Naive B cell (primary cell): ENCODE results near the gene CREB3L2. TPM values are rescaled to one million over a fixed set of nuclear protein-coding genes. Genes with fewer than 3 reads are reported as not detected.

Experiments used
- ATAC-seq, 2 donors: fragments of 150-1000 bp; cut with Tn5 transposase; 2 replicates each; pipeline ENCODE4 v1.10.0; 2021; ENCODE audit warnings: low read depth in 2 of 2, mild to moderate bottlenecking in 2 of 2, moderate library complexity in 2 of 2
- DNase-seq: peaks from one replicate; pipeline ENCODE4 v3.0.0; 2022
- H3K27ac Mint-ChIP-seq, 6 donors: one replicate each; pipeline ENCODE4 v1.8.0; 2020 to 2022; ENCODE audit warnings: mild to moderate bottlenecking in 6 of 6, mixed read lengths in 6 of 6, moderate library complexity in 5 of 6, inconsistent platforms in 2 of 6
- H3K27me3 Mint-ChIP-seq, 3 donors: one replicate each; pipeline ENCODE4 v1.8.0; 2021 to 2022; ENCODE audit warnings: mixed read lengths in 3 of 3, mild to moderate bottlenecking in 1 of 3
- H3K36me3 Mint-ChIP-seq, 2 donors: one replicate each; pipeline ENCODE4 v1.8.0; 2020 to 2022; ENCODE audit warnings: mixed read lengths in 2 of 2, inconsistent platforms in 1 of 2, mild to moderate bottlenecking in 1 of 2
- H3K4me1 Mint-ChIP-seq, 3 donors: one replicate each; pipeline ENCODE4 v1.8.0; 2020 to 2022; ENCODE audit warnings: mixed read lengths in 3 of 3, inconsistent platforms in 1 of 3, mild to moderate bottlenecking in 1 of 3, moderate library complexity in 1 of 3
- H3K4me3 Mint-ChIP-seq, 8 donors: one replicate each; pipeline ENCODE4 v1.8.0; 2020 to 2022; ENCODE audit warnings: mild to moderate bottlenecking in 8 of 8, mixed read lengths in 8 of 8, moderate library complexity in 8 of 8, inconsistent platforms in 2 of 8
- H3K9me3 Mint-ChIP-seq, 7 donors: one replicate each; pipeline ENCODE4 v1.8.0; 2020 to 2022; ENCODE audit warnings: mixed read lengths in 7 of 7, mild to moderate bottlenecking in 5 of 7, inconsistent platforms in 2 of 7, moderate library complexity in 1 of 7
- polyA plus RNA-seq, 6 donors: library from polyadenylated mRNA; unstranded; fragments of 300-500 nt; fragmentation: Illumina TruSeq; gene quantifications; one replicate each; pipeline ENCODE4 v1.2.3, GENCODE V29; 2021; ENCODE audit warnings: low read depth in 6 of 6

Gene CREB3L2
- polyA plus RNA-seq, 6 donors from 2014 or later = 8.0 to 26.6 (median 19.5) TPM

DNA sequence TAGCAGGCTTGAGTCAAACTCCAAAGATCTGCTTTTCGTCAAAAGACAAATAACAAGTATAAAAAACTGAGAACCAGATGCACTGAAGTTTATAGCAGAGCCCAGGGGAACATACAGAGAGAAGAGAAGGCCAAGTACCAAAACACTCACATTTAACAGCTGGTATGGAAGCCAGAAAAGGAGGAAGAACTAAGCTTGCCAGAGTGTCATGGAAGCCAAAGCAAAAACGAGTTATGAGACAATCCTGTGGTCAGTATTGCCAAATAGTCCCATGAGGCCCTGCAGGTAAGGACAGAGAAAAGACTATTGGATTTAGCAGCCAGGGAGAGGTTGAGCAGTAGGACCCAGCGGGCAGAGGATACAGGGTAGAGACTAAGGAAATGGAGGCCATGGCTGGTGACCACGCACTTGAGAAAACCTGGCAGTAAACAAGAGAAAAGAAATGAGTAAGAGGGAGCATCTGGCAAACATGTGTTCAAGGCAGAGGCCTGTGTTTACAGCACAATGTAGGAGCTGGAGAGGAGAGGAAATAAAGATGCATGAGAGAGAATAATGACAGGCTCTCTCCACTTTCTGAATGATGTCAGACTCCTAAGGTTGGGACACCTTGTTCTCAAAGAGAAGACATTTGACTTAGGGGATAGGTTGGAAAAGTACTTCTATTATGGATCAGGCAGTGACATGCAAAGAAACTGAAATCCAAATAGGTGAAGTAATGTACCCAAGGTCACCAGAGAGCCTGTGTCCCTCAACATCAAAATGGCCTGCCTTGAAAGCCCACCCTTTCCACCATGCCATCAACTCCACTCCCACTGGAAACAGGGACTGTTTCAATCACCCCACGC lies 9.1 kb downstream of the CREB3L2 start:
- H3K27me3 Mint-ChIP-seq = no peaks in the 10 kb centered on the region
- DNase-seq (no peak), ATAC-seq (no peak)
- H3K36me3 Mint-ChIP-seq = peaks cover 0 to 12% of the 10 kb centered on the region in 2 donors
- H3K27ac Mint-ChIP-seq = peak overlapping the region; percentile 43 to 94 (median 82)
- H3K4me1 Mint-ChIP-seq = peaks cover 35 to 49% (median 44%) of the 10 kb centered on the region in 3 donors
- H3K4me3 Mint-ChIP-seq = peak overlapping the region in 7 of 8 donors; percentile 3 to 64 (median 20)
- H3K9me3 Mint-ChIP-seq = no peaks in the 10 kb centered on the region

DNA sequence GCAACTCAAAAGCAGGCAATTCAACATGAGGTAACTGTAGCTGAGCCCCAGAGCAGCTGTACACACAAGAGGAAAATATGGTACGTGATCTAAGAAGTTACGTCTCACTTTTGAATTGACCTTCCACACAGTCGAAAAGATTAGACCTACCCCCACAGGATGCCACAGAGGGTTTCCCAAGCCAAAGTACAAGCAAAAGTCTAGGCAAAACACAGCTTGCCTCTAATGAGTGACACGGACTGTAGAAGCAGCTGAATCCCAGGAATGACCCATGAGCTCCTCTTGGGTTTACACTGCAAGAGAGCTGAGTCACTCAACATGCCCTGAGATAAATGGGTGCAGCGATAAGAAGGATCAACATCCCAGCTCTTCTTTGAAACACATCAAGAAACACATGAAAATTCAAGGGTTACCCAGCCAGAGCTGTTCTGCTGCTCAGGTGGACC lies 9.8 kb downstream of the CREB3L2 start:
- Mint-ChIP-seq H3K9me3 (no peaks in the 10 kb centered on the region), H3K27me3 (no peaks in the 10 kb centered on the region), H3K27ac (peak overlapping the region; percentile 7 to 94 (median 74)), H3K4me3 (peak overlapping the region in 4 of 8 donors; percentile 18 to 32 (median 20)), H3K4me1 (peaks cover 34 to 46% (median 43%) of the 10 kb centered on the region in 3 donors), H3K36me3 (peaks cover 0 to 11% of the 10 kb centered on the region in 2 donors)
- DNase-seq (no peak), ATAC-seq (no peak)

DNA sequence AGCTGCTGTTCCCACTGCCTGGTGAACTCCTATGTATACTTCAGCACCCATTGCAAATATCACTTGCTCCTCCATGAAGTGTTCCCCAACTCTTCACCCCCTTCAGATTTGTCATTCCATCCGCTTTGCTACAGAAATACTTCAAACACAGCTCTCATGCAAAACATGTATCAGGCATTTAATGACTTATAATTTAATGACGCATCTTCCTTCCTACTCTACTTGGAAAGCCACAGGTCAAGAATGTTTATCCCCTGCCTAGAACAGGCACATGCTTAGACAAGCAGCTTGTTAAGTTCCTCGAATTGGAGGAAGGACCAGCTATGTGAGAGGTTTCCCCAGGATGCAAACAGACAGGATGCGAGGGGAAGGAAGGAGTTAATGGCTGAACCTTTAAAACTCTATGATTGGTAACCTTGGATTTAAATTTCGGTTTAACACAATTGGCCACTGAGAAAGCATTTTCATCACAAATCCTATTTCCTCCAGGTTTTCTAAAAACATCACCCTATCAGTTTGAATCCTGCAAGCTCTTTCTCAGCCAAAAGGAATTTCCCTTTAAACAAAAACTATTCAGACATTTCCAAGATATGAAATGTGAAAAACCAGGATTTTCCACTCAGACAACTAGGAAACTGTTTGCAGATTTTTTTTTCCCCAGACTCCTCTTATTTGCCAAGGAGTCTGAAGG lies 11.5 kb downstream of the CREB3L2 start:
- no peak overlapping the region for H3K27ac Mint-ChIP-seq
- peaks cover 26 to 39% (median 29%) of the 10 kb centered on the region in 3 donors for H3K4me1 Mint-ChIP-seq
- no peaks in the 10 kb centered on the region for H3K27me3 Mint-ChIP-seq
- H3K36me3 Mint-ChIP-seq = peaks cover 0 to 8% of the 10 kb centered on the region in 2 donors
- no peak overlapping the region for H3K4me3 Mint-ChIP-seq
- ATAC-seq (no peak), DNase-seq (no peak)
- H3K9me3 Mint-ChIP-seq = no peaks in the 10 kb centered on the region

DNA sequence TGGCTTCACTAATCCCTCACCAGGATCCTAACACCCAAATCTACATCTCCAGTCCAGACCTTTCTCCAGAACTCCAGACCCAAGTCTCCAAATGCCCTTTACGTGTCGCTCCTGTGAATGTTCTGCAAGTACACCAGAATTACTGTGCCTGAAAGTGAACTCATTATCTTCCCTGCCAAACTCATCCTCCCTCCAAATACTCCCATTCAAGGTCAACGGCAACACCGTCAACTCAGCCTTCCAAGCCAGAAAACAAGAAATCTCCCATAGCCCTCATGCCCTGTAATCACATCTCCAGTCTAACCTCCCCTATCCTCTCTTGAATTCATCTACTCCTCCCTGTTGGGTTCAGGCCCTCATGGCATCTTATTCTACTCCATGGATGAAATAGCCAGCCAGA lies 12.3 kb downstream of the CREB3L2 start:
- H3K9me3 Mint-ChIP-seq = no peaks in the 10 kb centered on the region

DNA sequence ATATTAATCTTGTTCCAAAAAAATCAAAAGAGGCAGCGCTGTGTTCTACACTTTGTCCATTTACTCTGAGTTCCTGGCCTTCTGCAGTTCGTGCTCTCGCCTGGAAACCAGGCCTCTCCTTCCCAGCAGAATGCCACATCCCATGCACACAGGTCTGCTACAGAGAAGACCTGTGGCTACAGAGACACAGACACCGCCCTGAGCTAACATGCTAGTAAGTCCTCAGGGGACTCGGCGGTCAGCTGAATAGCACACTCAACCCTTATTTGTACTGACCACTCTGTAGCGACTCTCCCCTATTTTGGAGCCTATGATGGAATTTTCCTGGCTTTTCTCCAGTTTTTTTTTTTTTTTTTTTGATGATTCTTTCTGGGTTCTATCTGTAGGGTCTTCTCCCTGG lies 12.8 kb downstream of the CREB3L2 start:
- peaks cover 23 to 49% (median 23%) of the 10 kb centered on the region in 3 donors for H3K4me1 Mint-ChIP-seq
- no peak for DNase-seq
- no peaks in the 10 kb centered on the region for H3K9me3 Mint-ChIP-seq
- H3K27me3 Mint-ChIP-seq = no peaks in the 10 kb centered on the region
- H3K36me3 Mint-ChIP-seq = peaks cover 0 to 8% of the 10 kb centered on the region in 2 donors
- no peak for ATAC-seq
- H3K4me3 Mint-ChIP-seq = no peak overlapping the region
- no peak overlapping the region for H3K27ac Mint-ChIP-seq

More for the DNA sequence above, 12.3 kb downstream of the CREB3L2 start:
- H3K4me3 Mint-ChIP-seq = no peak overlapping the region
- H3K4me1 Mint-ChIP-seq = peaks cover 25 to 47% (median 28%) of the 10 kb centered on the region in 3 donors
- no peak overlapping the region for H3K27ac Mint-ChIP-seq
- DNase-seq (no peak), ATAC-seq (no peak)
- no peaks in the 10 kb centered on the region for H3K27me3 Mint-ChIP-seq
- H3K36me3 Mint-ChIP-seq = peaks cover 0 to 8% of the 10 kb centered on the region in 2 donors

DNA sequence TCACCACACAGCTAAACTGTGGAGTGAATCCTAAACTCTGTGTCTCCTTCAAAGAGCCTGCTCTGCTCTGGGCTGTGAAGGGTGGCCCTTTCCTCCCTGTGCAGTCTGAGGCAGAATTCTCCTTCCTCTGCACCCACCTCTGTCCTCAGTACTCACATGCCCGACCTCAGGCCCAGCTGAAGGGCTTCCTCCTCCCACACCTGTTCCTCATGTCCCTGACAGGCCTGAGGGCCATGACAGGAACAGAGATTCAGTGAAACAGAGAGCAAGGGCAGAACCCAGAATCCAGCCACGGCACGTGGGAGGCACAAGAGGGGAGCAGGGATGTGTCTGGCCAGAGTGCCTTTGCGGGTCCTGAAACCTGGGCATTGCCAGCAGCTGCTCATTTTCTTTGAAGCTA lies 13.9 kb downstream of the CREB3L2 start:
- Mint-ChIP-seq H3K27ac (peak overlapping the region in 1 of 6 donors; percentile 6), H3K36me3 (peaks cover under 1 to 8% of the 10 kb centered on the region in 2 donors), H3K27me3 (no peaks in the 10 kb centered on the region), H3K4me1 (peaks cover 12 to 47% (median 12%) of the 10 kb centered on the region in 3 donors), H3K4me3 (peak overlapping the region in 5 of 8 donors; percentile 1 to 86 (median 72)), H3K9me3 (peaks cover 0 to 2% (median 0%) of the 10 kb centered on the region in 7 donors)
- DNase-seq (peak; percentile 24), ATAC-seq (peak; percentile 18 to 19)

DNA sequence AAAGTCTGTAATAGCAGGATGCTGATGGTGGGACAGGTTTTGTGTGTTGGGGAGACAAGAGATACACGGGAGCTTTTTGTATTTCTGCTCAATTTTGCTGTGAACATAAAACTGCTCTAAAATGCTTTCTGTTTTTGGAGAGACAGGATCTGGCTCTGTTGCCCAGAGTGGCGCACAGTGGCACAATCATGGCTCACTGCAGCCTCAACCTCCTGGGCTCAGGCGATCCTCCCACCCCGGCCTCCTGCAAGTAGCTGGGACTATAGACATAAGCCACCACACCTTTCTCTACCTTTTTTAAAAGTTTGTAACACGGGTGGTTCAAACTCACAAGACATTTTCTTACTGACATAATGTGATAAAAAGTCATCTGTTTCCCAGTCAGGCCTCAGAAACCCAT lies 14.3 kb downstream of the CREB3L2 start:
- peak overlapping the region in 2 of 6 donors; percentile 6 to 98 for H3K27ac Mint-ChIP-seq
- DNase-seq (no peak), ATAC-seq (no peak)
- peaks cover 4 to 5% of the 10 kb centered on the region in 2 donors for H3K36me3 Mint-ChIP-seq
- H3K4me3 Mint-ChIP-seq = peak overlapping the region in 3 of 8 donors; percentile 72 to 86 (median 82)
- peaks cover 0 to 5% (median 3%) of the 10 kb centered on the region in 7 donors for H3K9me3 Mint-ChIP-seq
- H3K4me1 Mint-ChIP-seq = peaks cover 8 to 47% (median 8%) of the 10 kb centered on the region in 3 donors
- H3K27me3 Mint-ChIP-seq = no peaks in the 10 kb centered on the region

DNA sequence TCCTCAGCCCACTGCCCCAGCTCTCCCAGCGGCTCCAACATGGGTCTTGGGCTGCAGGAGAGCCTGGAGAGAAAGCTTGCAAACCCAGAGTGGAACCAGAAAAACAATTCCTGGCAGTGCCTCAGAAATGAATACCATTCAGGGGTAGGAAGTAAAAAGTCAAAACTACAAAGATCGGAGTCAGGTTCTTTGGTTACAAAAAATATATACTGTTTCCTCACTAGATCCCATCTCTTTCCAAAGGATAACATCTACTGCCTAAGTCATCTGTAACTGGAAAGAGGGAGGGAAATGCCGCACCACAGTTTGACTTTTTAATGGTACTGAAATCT lies 14.9 kb downstream of the CREB3L2 start:
- H3K4me1 Mint-ChIP-seq = peaks cover 2 to 44% (median 2%) of the 10 kb centered on the region in 3 donors
- DNase-seq = no peak
- ATAC-seq = no peak
- H3K4me3 Mint-ChIP-seq = peak overlapping the region in 7 of 8 donors; percentile 7 to 84 (median 72)
- H3K27ac Mint-ChIP-seq = peak overlapping the region in 2 of 6 donors; percentile 96 to 98
- H3K36me3 Mint-ChIP-seq = peaks cover 0 to 8% of the 10 kb centered on the region in 2 donors
- peaks cover 0 to 10% (median 4%) of the 10 kb centered on the region in 7 donors for H3K9me3 Mint-ChIP-seq
- no peaks in the 10 kb centered on the region for H3K27me3 Mint-ChIP-seq

DNA sequence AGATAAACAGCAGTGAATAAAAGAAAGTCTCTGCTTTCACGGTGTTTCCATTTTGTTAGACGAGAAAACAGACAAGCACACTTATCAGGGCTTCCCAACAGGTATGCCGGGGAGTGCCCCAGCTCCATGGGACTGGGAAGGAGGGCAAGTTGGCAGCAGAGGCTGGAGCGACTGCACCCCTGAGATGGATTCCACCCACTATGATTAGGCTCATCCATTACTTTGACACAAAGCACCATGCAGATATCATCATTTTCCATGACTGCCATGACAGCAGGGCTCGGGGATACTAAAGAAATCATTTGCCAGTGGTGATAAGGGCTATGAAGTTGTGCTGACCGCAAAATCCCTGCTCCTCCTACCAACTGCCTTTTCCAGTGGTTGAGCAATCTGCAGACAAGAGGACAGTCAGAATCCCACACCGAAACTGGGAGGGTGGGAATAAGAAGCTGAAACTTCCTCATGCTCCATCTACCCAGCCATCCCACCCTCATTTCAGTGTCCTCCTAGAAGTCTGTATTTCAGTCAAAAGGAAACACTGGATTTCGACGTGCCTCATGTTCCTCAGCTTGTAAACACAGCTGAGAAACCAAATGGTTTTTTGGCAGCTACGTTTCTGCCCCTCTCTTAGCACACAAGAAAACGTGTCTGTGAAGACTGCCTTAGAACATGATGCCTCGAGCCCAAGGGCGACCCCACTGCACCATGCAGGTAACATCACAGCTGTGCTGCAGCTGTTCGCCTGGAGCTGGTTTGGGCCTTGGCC lies 15.5 kb downstream of the CREB3L2 start:
- Mint-ChIP-seq H3K27me3 (no peaks in the 10 kb centered on the region), H3K4me1 (peaks cover 0 to 47% (median 5%) of the 10 kb centered on the region in 3 donors), H3K9me3 (peaks cover 0 to 11% (median 4%) of the 10 kb centered on the region in 7 donors), H3K4me3 (peak overlapping the region in 7 of 8 donors; percentile 45 to 84 (median 73)), H3K27ac (peak overlapping the region in 2 of 6 donors; percentile 96 to 98), H3K36me3 (peaks cover 0 to 10% of the 10 kb centered on the region in 2 donors)
- ATAC-seq (no peak), DNase-seq (no peak)

DNA sequence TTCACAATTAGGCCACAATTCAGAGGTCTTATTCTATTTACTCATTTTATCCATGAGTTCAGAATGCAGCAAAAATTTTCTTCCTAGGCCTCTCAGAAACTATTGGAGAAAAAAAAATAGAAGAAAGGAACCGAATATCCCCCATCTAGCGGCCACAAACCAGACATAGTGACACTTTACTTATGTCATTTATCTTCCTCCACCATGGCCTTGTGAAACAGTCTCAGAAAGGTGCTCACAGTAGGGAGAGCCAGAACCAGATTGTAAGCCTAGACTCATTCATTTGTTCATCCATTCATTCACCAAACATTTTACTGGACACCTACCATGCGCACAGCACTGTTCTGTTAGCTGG lies 16.0 kb downstream of the CREB3L2 start:
- Mint-ChIP-seq H3K27me3 (no peaks in the 10 kb centered on the region), H3K4me1 (peaks cover 0 to 53% (median 11%) of the 10 kb centered on the region in 3 donors), H3K36me3 (peaks cover 0 to 16% of the 10 kb centered on the region in 2 donors), H3K4me3 (peak overlapping the region; percentile 11 to 84 (median 72)), H3K27ac (peak overlapping the region in 2 of 6 donors; percentile 96 to 98), H3K9me3 (peaks cover 0 to 15% (median 4%) of the 10 kb centered on the region in 7 donors)
- ATAC-seq (peak; percentile 71 to 82), DNase-seq (peak; percentile 54)

DNA sequence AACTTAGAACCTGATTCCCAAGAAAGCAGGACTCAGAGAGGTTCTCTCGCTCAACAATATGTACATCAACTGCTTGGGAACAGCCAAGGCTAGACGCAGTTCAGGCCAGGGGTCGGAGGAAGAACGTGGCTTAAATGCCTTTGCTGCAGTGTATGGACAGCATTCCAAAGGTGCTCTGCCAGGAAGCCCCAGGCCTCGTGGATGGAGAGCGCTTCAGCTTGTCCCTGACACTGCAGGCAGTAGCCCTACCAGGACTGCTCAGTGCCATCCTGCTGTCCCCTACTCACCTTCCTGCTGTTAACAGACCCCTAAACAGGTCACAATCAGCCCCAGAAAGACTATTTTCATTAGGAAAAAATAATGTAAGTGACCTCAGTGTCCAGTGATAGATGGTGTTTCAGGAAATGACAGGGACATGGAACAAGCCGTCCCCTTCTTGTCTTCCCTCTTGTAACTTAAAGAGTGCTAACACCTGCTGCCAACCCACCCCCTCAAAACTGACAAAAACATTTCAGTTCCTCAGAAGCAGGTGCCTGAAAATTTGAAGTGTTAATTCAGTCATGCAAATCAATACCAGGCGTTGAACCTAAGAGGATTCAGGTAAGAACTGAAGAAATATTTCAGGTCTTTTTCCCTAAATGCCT lies 16.5 kb downstream of the CREB3L2 start:
- Mint-ChIP-seq H3K4me1 (peaks cover 0 to 56% (median 16%) of the 10 kb centered on the region in 3 donors), H3K27me3 (no peaks in the 10 kb centered on the region), H3K4me3 (peak overlapping the region; percentile 11 to 84 (median 72)), H3K27ac (peak overlapping the region in 2 of 6 donors; percentile 96 to 98), H3K9me3 (peaks cover 0 to 15% (median 4%) of the 10 kb centered on the region in 7 donors), H3K36me3 (peaks cover 0 to 16% of the 10 kb centered on the region in 2 donors)
- ATAC-seq (peak; percentile 85), DNase-seq (peak; percentile 68)
